ENCODE results near the gene IL34.

IL34 gene

GRCh38 chr16:70646260-70647241 lies at the start of gene IL34:
TSS of gene IL34 (plus strand) at chr16:70646559. CDS start at chr16:70646948, 389 bp downstream.
- TF ChIP-seq EZH2 (optimal IDR thresholded peaks at IDR 0.05; ENCODE audit: low read depth, low read length) (no peak), EZH2phosphoT487 (IDR thresholded peaks at IDR 0.05; ENCODE audit: low read length) (no peak), CTCF (IDR thresholded peaks at IDR 0.05; ENCODE audit: low read length) (no peak)
- Histone ChIP-seq H3K9me3 (replicated peaks; ENCODE audit: insufficient read depth, low read length) (no peaks in the 10 kb centered on the region), H3F3A (ENCODE audit: insufficient read depth, low read length) (no peaks in the 10 kb centered on the region), H3K9ac (ENCODE audit: low read length) (no peak within 1 kb of the TSS), H3K4me1 (ENCODE audit: low read length) (no peaks in the 10 kb centered on the region), H2AFZ (ENCODE audit: low read length) (no peak within 1 kb of the TSS), H3K79me2 (ENCODE audit: low read length) (no peaks in the 10 kb centered on the region), H3K36me3 (replicated peaks; ENCODE audit: insufficient read depth, low read length) (no peaks in the 10 kb centered on the region), H3K4me3 (ENCODE audit: low read length) (no peak within 1 kb of the TSS), H3K9me2 (replicated peaks; ENCODE audit: insufficient read depth, low read length) (no peaks in the 10 kb centered on the region), H4K20me1 (ENCODE audit: insufficient read depth, low read length) (no peaks in the 10 kb centered on the region), H3K27ac (ENCODE audit: low read length) (no peak within 1 kb of the TSS), H3K4me2 (ENCODE audit: low read depth, low read length) (no peak within 1 kb of the TSS), H3K27me3 (replicated peaks; ENCODE audit: insufficient read depth, low read length) (no peaks in the 10 kb centered on the region)
- no peak for DNase-seq

- Histone ChIP-seq H3F3A (ENCODE audit: insufficient read depth, low read length) (no peaks in the 10 kb centered on the region), H2AFZ (ENCODE audit: low read length) (no peak overlapping the region), H3K4me1 (ENCODE audit: low read length) (no peaks in the 10 kb centered on the region; the same call in 1 of the 2 replicates), H3K27ac (ENCODE audit: low read length) (no peak overlapping the region), H3K4me2 (ENCODE audit: low read depth, low read length) (no peak overlapping the region), H3K9ac (ENCODE audit: low read length) (no peak overlapping the region), H3K9me2 (replicated peaks; ENCODE audit: insufficient read depth, low read length) (no peaks in the 10 kb centered on the region), H3K27me3 (replicated peaks; ENCODE audit: insufficient read depth, low read length) (no peaks in the 10 kb centered on the region), H3K36me3 (replicated peaks; ENCODE audit: insufficient read depth, low read length) (no peaks in the 10 kb centered on the region), H4K20me1 (ENCODE audit: insufficient read depth, low read length) (no peaks in the 10 kb centered on the region), H3K79me2 (ENCODE audit: low read length) (no peaks in the 10 kb centered on the region), H3K4me3 (ENCODE audit: low read length) (no peak overlapping the region), H3K9me3 (replicated peaks; ENCODE audit: insufficient read depth, low read length) (no peaks in the 10 kb centered on the region)
- DNase-seq: no peak
- TF ChIP-seq EZH2phosphoT487 (IDR thresholded peaks at IDR 0.05; ENCODE audit: low read length) (no peak), EZH2 (optimal IDR thresholded peaks at IDR 0.05; ENCODE audit: low read depth, low read length) (no peak), CTCF (IDR thresholded peaks at IDR 0.05; ENCODE audit: low read length) (no peak)
Measured at GRCh38 chr16:70597135-70597835, 49.1 kb upstream of the IL34 start.

GRCh38 chr16:70598937-70599503 lies 47.3 kb upstream of the IL34 start:
- Histone ChIP-seq H3K4me3 (ENCODE audit: low read length) (no peak overlapping the region), H3K27me3 (replicated peaks; ENCODE audit: insufficient read depth, low read length) (no peaks in the 10 kb centered on the region), H3K36me3 (replicated peaks; ENCODE audit: insufficient read depth, low read length) (no peaks in the 10 kb centered on the region), H3K9ac (ENCODE audit: low read length) (no peak overlapping the region), H3K79me2 (ENCODE audit: low read length) (no peaks in the 10 kb centered on the region), H3K4me2 (ENCODE audit: low read depth, low read length) (no peak overlapping the region), H3F3A (ENCODE audit: insufficient read depth, low read length) (no peaks in the 10 kb centered on the region), H3K9me3 (replicated peaks; ENCODE audit: insufficient read depth, low read length) (no peaks in the 10 kb centered on the region), H3K9me2 (replicated peaks; ENCODE audit: insufficient read depth, low read length) (no peaks in the 10 kb centered on the region), H2AFZ (ENCODE audit: low read length) (no peak overlapping the region), H4K20me1 (ENCODE audit: insufficient read depth, low read length) (no peaks in the 10 kb centered on the region), H3K4me1 (ENCODE audit: low read length) (no peaks in the 10 kb centered on the region; the same call in 1 of the 2 replicates), H3K27ac (ENCODE audit: low read length) (no peak overlapping the region)
- TF ChIP-seq CTCF (IDR thresholded peaks at IDR 0.05; ENCODE audit: low read length) (no peak), EZH2 (optimal IDR thresholded peaks at IDR 0.05; ENCODE audit: low read depth, low read length) (no peak), EZH2phosphoT487 (IDR thresholded peaks at IDR 0.05; ENCODE audit: low read length) (no peak)
- no peak for DNase-seq
